ENCODE data around the gene MRPS23.

The MRPS23 gene

DNA sequence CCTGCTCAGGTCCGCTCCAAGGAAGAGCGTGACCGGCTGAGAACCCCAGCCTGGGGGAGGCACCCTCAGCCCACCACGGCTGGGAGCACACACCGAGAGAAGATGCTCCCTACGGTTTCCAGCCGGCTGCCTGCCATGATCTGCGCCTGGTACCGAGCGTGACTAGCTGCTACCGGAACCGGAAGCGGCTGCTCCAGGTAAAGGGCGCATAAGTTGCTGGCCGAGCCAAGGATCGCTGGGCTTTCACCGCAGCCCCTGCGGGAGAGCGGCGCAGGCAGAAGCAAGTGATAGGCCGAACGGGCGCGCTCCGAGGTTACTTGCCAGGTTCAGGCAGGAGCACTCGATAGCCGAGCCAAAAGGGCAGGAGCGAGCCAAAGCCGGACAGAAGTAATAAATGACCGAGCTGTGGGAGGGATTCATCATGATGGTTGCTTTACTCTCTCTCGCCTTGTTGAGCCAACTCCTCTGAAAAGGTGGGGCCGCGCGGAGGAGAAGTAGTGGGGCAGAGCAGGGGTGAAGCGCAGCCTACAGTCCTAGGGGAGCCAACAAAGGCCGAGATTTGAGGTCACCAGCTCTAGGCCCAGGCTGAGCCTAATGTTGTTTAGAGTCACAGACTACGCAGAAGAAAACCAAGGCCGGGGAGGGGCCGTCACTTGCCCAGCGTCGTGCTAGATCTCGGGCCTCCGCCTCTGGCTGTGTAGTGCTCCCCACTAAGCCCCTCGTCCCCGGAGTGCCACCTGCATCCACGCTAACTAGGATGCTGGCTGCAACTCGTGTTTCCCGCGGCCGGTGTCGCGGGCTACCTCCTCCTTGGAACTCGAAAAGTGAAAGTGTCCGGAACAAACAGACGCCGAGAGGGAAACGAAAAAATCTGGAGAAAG, at the start of gene MRPS23:
TSS of gene MRPS23 (minus strand) at position 171 of the 881 bp plus-strand sequence. CDS start at position 137, 34 bp downstream.
- Histone ChIP-seq H3K9me3 (no peaks in the 10 kb centered on the region), H3K4me1 (ENCODE audit: control insufficient read depth in 1 of 2, insufficient read depth in 1 of 2, low read depth in 1 of 2, low read length in 1 of 2) (peaks cover 42% of the 10 kb centered on the region in 2 experiments), H3K27ac (peak within 1 kb of the TSS; percentile 90), H3K4me3 (ENCODE audit: low read depth in 1 of 2, low read length in 1 of 2) (peak within 1 kb of the TSS; percentile 69 to 76), H3K27me3 (no peaks in the 10 kb centered on the region), H3K36me3 (peaks cover 4% of the 10 kb centered on the region)
- TF ChIP-seq, protein P1, sequence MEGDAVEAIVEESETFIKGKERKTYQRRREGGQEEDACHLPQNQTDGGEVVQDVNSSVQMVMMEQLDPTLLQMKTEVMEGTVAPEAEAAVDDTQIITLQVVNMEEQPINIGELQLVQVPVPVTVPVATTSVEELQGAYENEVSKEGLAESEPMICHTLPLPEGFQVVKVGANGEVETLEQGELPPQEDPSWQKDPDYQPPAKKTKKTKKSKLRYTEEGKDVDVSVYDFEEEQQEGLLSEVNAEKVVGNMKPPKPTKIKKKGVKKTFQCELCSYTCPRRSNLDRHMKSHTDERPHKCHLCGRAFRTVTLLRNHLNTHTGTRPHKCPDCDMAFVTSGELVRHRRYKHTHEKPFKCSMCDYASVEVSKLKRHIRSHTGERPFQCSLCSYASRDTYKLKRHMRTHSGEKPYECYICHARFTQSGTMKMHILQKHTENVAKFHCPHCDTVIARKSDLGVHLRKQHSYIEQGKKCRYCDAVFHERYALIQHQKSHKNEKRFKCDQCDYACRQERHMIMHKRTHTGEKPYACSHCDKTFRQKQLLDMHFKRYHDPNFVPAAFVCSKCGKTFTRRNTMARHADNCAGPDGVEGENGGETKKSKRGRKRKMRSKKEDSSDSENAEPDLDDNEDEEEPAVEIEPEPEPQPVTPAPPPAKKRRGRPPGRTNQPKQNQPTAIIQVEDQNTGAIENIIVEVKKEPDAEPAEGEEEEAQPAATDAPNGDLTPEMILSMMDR (IDR thresholded peaks at IDR 0.05), result peak; percentile 82

DNA sequence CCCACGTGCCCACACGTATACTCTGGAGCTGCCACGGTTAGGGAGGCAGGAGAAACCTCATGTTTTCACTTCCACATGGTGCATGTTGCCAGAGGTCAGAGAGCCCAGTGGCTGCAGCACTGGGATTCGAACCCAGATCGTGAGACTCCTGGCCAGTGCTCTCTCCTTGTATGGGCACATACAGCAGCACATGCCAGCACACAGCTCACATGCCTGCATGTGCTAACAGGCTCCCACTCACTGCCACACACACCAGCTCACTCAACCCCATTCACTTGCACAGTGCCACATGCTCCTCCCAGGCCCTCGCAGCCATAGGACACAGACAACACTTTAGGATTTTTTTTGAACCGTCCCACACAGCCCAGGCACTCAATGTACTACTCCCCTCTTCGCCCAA, 49.5 kb upstream of the MRPS23 start:
- peak overlapping the region; percentile 20 to 39 for H3K4me3 ChIP-seq (ENCODE audit: low read depth in 1 of 2, low read length in 1 of 2)
- no peaks in the 10 kb centered on the region for H3K9me3 ChIP-seq
- peak overlapping the region; percentile 95 for H3K27ac ChIP-seq
- TF ChIP-seq, protein P1 (IDR thresholded peaks at IDR 0.05), result no peak
- H3K27me3 ChIP-seq, result no peaks in the 10 kb centered on the region
- H3K36me3 ChIP-seq, result peaks cover 5% of the 10 kb centered on the region
- peaks cover 97 to 100% of the 10 kb centered on the region in 2 experiments for H3K4me1 ChIP-seq (ENCODE audit: control insufficient read depth in 1 of 2, insufficient read depth in 1 of 2, low read depth in 1 of 2, low read length in 1 of 2)

DNA sequence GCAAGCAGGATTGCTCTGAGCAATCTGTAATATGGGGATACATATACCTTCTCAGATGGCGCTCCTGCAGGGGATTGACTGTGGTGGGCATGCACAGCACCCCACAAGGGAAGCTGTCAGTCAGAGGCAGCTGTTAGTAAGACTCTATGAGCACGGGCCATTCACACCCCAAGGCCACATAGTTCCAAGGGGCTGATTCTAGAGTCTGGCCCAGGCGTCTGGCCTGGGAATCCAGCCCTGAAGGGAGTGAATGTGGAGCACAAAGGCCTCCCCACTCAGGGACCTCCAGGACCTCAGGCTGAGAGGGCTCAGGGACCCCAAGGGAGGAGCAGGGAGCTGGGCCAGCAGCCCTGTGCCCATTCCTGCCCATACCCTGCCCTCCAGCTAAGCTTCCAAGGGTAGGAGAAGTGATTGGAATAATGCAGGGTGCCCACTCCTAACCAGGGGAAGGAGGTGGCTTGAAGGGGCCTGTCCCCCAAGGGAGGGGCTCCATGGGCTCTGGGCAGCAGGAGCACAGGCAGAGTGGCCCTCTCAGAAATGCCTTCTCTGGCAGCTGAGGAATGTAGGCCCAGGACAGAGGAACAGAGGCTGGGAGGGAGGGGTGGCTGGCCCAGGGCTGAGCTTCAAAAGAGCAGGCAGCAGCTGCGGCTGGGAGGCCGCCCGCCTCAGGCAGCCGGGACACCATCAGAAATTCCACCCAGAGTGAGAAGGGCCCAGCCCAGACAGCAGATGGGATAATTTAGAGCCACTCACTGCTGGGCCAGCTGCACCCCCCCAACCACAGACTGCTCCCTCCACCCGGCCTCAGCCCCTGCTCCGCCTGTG, 48.9 kb upstream of the MRPS23 start:
- TF ChIP-seq, protein P1 (IDR thresholded peaks at IDR 0.05), result no peak
- Histone ChIP-seq H3K9me3 (no peaks in the 10 kb centered on the region), H3K36me3 (peaks cover 5% of the 10 kb centered on the region), H3K4me1 (ENCODE audit: control insufficient read depth in 1 of 2, insufficient read depth in 1 of 2, low read depth in 1 of 2, low read length in 1 of 2) (peaks cover 97 to 100% of the 10 kb centered on the region in 2 experiments), H3K27me3 (no peaks in the 10 kb centered on the region), H3K27ac (peak overlapping the region; percentile 95), H3K4me3 (ENCODE audit: low read depth in 1 of 2, low read length in 1 of 2) (no peak overlapping the region)

DNA sequence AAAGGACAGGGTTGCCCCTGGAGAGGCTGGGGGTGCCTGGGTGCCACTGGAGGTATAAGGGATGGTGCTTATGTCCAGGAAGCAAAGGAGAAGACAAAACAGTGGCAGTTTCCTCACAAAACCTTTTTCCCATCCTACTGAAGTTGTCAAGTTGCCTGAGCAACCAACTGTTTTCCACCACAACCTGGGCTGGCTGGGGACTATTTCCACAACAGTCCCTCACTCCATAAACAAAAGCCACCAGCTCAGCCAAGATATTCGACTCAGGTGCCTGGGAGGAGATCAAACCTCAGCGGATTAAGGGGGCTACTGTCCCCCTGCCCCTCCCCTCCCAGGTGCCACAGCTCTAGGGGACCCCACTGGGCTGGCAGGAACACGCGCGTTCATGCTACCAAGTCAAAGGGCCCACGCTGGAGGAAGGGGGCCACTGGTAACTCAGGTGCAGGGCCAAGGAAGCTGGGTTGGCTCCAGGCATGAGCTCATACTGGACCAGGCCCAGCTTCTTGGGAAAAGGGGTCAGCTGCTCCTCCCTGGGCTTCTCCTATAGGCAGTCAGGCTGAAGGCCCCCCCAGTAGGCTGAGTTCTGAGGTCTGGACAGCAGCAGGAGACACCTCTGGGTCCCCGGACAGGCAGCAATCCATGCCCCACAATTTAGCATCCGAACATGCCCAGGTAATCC, 45.7 kb upstream of the MRPS23 start:
- Histone ChIP-seq H3K4me1 (ENCODE audit: control insufficient read depth in 1 of 2, insufficient read depth in 1 of 2, low read depth in 1 of 2, low read length in 1 of 2) (peaks cover 97 to 100% of the 10 kb centered on the region in 2 experiments), H3K27ac (peak overlapping the region; percentile 97), H3K36me3 (peaks cover 5% of the 10 kb centered on the region), H3K27me3 (no peaks in the 10 kb centered on the region), H3K4me3 (ENCODE audit: low read depth in 1 of 2, low read length in 1 of 2) (peak overlapping the region in 1 of 2 experiments; percentile 80), H3K9me3 (no peaks in the 10 kb centered on the region)
- TF ChIP-seq, protein P1 (IDR thresholded peaks at IDR 0.05), result no peak

DNA sequence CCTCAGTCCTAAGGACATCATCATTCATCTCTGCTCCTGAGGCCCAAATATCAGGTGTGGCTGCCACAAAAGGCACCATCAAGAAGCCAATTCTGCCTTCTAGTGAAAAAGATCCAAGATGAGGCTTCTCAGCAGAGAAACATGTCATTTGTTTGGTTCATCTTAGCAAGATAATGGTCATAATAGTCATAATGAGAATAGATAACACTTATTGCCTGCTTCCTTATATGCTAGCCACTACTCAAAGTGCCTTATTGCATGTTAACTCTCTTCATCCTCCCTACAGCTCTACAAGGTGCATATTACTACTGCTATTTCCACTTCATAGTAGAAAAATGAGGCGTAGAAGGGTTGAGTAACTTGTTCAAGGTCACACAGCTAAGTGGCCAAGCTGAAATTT, 45.0 kb upstream of the MRPS23 start:
- TF ChIP-seq, protein P1 (IDR thresholded peaks at IDR 0.05), result no peak
- Histone ChIP-seq H3K4me1 (ENCODE audit: control insufficient read depth in 1 of 2, insufficient read depth in 1 of 2, low read depth in 1 of 2, low read length in 1 of 2) (peaks cover 97 to 100% of the 10 kb centered on the region in 2 experiments), H3K27ac (peak overlapping the region; percentile 97), H3K4me3 (ENCODE audit: low read depth in 1 of 2, low read length in 1 of 2) (peak overlapping the region; percentile 61 to 80), H3K36me3 (peaks cover 5% of the 10 kb centered on the region), H3K27me3 (no peaks in the 10 kb centered on the region), H3K9me3 (no peaks in the 10 kb centered on the region)
